Neuron (in vitro differentiated cells): ENCODE measurements around the gene SOCS2.

ENCODE experiments used
- H2AFZ ChIP-seq: one replicate; pipeline ENCODE4 v1.6.1; 2013; ENCODE audit warnings: low read depth, mild to moderate bottlenecking, inconsistent platforms, low read length, moderate library complexity
- H3K27me3 ChIP-seq: one replicate; pipeline ENCODE4 v1.6.1; 2013; ENCODE audit warnings: low read length; ENCODE audit not compliant: insufficient read depth
- H3K36me3 ChIP-seq: one replicate; pipeline ENCODE4 v1.6.1; 2013; ENCODE audit warnings: low read length; ENCODE audit not compliant: insufficient read depth
- H3K4me1 ChIP-seq: one replicate; pipeline ENCODE4 v1.6.1; 2013; ENCODE audit warnings: low read length; ENCODE audit not compliant: insufficient read depth
- H3K4me3 ChIP-seq: 2 replicates; pipeline ENCODE4 v1.5.1; 2013; ENCODE audit warnings: mild to moderate bottlenecking, low read length, moderate library complexity
- H3K9me3 ChIP-seq: one replicate; pipeline ENCODE4 v1.6.1; 2013; ENCODE audit warnings: low read length

SOCS2 gene, protein sequence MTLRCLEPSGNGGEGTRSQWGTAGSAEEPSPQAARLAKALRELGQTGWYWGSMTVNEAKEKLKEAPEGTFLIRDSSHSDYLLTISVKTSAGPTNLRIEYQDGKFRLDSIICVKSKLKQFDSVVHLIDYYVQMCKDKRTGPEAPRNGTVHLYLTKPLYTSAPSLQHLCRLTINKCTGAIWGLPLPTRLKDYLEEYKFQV

DNA sequence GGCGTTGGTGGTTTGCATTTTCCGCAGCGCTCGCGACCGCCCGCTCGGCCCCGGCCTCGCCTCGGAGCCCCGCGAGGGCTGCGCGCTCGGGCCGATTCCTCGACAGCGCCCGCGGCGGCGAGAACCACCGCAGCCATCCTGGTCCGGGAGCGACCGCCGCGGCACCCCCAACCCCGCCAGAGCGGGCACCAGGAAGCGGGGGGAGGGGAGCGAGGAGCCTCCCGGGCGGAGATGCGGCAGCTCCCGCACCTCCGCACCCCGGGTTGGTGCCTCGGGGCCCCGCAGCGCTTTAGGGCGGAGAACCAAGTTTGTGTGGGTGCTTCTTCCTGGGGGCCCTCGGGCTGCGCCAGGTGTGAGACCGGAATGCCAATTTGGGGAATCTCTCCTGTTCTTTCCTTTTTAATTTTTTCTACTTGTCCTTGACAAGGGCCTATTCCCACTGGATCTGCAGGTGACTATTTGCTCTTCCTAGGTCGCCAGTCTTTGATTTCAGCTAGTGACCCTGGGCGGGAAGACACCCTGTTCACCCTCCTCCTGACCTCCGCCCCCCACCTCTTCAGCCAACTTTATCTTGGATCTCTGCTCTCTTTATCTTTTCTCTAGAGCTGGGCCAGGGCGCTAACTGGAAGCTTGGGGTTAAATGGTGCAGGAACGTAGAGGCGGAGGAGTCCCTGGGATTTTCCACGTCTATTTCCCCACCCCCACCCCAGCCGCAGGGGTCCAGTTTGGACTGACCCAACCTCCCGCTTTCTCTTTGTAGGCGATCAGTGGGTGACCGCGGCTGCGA is at the start of gene SOCS2:
SOCS2 (plus strand) TSS at position 751 of the 787 bp plus-strand sequence. CDS start 223 bp downstream, outside the sequence.
- Histone ChIP-seq H3K9me3 (no peaks in the 10 kb centered on the region), H2AFZ (peak within 1 kb of the TSS; percentile 48), H3K4me1 (peaks cover 39% of the 10 kb centered on the region), H3K4me3 (peak within 1 kb of the TSS; percentile 74), H3K27me3 (no peaks in the 10 kb centered on the region), H3K36me3 (peaks cover 30% of the 10 kb centered on the region)

DNA sequence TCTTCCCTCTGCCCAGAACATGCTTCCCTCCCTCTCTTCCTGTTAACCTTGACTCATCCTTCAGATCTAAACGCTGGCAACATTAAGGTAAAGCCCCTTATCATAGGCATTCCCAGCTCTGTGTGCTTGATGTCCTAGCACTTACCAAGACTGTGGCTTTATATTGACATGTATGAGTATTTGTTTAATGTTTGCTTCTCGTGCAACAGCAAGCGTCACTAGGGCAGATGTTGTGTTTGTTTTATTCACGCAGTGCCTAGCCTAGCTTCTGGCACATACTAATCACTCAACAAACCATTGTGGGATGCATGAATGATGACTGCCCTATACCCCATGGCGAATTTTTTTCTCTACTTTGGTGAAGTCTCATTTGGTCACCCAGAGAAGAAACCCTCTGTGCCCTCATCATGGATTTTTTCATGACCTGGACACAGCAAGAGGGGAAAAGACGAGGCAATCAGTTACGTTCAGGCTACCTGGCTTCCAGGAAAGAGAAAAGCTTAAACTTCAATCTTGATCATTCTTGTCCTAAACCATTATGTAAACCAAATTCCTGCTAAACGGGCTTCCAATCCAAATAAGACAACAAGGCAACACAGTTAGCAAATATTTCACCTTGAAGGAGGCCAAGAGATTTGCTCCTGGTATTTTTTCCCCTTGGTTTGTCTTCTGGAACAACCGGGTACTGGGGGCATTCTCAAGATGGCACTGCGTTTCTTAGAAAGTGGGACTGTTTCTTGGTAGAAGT is 47.9 kb upstream of the SOCS2 start:
- Histone ChIP-seq H2AFZ (no peak overlapping the region), H3K9me3 (no peaks in the 10 kb centered on the region), H3K4me3 (no peak overlapping the region), H3K36me3 (no peaks in the 10 kb centered on the region), H3K27me3 (no peaks in the 10 kb centered on the region), H3K4me1 (peaks cover 10% of the 10 kb centered on the region)

DNA sequence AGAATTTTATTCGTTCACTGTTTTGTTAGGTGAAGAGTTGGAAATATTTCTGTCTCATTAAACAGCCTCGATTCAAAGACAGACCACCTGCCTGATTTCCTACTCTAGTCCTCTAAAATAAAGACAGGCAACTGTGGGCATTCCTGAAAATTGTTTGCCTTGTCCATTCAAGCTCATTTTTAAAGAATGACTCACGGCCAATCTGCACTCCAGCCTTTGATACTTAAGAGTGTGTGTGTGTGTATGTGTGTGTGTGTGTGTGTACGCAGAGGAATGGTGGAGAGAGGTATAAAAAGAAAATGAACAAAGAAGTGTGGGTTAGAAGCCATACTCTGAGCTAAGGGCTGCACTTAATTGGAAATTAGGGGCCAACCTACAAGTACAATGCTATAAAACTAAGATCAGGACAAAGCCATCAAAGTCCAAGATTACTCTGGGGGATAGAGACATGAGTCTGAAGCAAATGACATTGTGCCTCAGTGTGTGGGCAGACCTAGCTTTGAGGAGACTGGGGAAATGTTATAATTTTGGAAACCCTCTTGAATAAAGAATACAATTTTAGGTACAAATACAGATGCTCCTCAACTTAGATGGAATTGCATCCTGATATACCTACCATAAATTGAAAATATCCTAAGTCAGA is 45.6 kb upstream of the SOCS2 start:
- peaks cover 10% of the 10 kb centered on the region for H3K4me1 ChIP-seq
- H3K4me3 ChIP-seq, result no peak overlapping the region
- H3K9me3 ChIP-seq, result no peaks in the 10 kb centered on the region
- H3K27me3 ChIP-seq, result no peaks in the 10 kb centered on the region
- H2AFZ ChIP-seq, result no peak overlapping the region
- no peaks in the 10 kb centered on the region for H3K36me3 ChIP-seq

DNA sequence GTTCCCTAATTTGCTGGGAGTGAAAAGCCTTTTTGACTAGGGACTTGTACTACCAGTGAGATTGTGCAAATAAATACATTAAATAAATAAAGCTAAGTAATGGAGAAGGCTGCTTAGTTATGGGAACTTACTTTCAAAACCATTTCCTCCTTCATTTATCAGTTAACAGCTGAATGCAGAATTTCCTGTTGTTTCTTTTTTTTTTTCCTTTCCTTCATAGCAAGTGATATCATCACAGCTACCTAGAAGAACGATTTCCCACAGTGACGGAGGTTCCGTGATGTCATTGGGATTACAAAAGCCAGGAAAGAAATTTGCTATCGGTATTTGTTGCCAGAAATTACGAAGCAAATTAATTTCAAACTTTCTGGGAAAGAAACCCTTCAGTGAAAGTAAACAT is 42.1 kb upstream of the SOCS2 start:
- no peak overlapping the region for H3K4me3 ChIP-seq
- no peaks in the 10 kb centered on the region for H3K9me3 ChIP-seq
- no peak overlapping the region for H2AFZ ChIP-seq
- peaks cover 10% of the 10 kb centered on the region for H3K4me1 ChIP-seq
- H3K27me3 ChIP-seq, result no peaks in the 10 kb centered on the region
- H3K36me3 ChIP-seq, result no peaks in the 10 kb centered on the region

DNA sequence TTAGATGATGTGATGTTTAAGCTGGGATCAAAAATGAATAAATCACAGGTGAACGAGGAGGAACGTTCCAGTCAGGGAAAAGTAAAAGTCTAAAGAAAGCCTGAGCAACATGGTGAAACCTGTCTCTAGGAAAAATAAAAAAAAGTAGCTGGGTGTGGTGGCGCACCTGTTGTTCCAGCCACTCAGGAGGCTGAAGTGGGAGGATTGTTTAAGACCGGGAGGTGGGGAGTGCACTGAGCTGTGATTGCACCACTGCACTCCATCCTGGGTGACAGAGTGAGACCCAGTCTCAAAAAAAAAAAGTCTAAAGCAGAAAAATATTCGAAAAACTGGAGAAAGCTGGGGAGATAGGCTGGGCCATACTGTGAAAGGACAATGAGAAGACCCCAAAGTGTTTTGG is 39.2 kb upstream of the SOCS2 start:
- no peak overlapping the region for H3K4me3 ChIP-seq
- H3K9me3 ChIP-seq, result no peaks in the 10 kb centered on the region
- no peak overlapping the region for H2AFZ ChIP-seq
- peaks cover 12% of the 10 kb centered on the region for H3K4me1 ChIP-seq
- no peaks in the 10 kb centered on the region for H3K27me3 ChIP-seq
- H3K36me3 ChIP-seq, result no peaks in the 10 kb centered on the region

DNA sequence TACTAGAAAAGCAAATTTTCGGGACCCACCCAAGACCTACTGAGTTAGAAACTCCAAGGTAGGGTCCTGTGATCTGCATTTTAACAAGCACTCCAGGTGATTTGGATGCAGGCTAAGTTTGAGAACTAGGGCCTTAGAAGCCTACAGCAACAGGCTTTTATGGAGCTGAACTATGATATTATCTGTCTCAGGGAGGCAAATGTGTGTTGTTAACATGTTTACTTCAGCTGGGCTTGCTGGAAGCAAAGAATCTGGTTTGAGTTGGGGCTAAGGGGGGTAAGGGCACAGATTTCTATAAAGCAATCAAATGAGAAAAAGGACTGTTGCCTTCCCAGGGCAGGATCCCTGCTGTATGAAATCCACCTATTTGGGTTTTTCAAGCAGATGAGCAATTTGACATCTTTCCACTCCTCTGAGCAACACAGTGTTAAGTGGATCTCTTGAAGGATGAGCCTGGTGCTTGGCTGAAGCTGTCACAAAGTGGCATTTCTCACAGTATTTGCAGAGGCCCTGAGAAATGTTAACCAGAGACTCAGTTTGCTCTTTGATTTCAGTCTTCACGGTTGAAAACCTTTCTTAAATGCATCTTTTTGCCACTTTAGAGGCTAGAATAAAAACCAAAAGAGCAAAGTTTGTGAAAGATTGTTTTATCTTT is 36.2 kb upstream of the SOCS2 start:
- Histone ChIP-seq H3K4me1 (peaks cover 12% of the 10 kb centered on the region), H3K9me3 (no peaks in the 10 kb centered on the region), H3K4me3 (no peak overlapping the region), H3K36me3 (no peaks in the 10 kb centered on the region), H3K27me3 (no peaks in the 10 kb centered on the region), H2AFZ (no peak overlapping the region)

DNA sequence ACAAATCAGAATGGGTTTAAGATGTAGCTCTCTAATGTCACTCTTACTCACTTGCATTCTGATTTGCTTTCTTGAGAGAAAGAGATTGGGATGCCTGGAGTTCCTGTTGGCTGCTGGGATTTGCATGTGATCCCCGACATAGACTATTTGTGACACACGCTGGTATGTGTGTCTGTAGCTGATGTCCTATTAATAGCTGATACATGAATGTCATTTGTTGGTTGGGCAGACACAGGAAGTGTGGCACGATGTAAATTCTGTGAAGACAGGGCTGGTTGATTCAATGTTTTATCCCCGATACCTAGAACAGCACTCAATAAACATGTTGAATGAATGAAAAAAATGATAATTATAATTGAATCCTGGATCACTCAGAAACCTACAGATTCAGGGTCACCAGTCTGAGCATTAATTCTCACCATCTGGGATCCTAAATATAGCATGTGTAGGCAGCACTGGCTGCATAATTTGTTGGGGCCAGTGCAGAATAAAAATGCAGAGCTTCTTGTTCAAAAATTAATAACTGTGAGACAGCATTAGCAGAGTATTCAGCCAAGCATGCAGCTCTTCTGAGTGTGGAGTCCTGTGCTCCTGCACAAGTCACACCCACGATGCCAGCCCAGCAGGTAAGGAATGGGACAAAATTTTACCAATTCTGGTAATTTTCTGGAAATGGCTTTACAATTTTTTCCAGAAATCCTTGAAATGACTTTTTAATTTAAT is 35.5 kb upstream of the SOCS2 start:
- no peak overlapping the region for H3K4me3 ChIP-seq
- no peaks in the 10 kb centered on the region for H3K27me3 ChIP-seq
- H2AFZ ChIP-seq, result no peak overlapping the region
- H3K9me3 ChIP-seq, result no peaks in the 10 kb centered on the region
- H3K36me3 ChIP-seq, result no peaks in the 10 kb centered on the region
- H3K4me1 ChIP-seq, result peaks cover 12% of the 10 kb centered on the region

DNA sequence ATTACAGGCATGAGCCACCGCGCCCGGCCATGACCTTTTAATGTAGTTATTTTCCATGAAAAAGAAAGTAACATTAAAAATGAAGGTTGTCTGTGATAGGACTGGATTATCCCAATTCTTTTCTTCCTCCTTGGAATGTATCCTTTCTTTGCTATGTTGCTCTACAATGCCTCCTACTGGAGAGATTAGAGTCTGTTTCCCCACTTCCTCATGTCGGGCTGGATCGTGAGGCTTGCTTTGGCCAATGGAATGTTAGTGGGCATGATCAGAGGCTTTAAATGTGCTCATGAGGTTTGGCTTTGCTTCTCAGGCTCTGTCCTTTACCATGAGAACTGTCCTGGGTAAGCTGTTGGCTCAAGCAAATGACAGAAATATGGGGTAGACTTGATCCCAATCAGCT is 34.7 kb upstream of the SOCS2 start:
- Histone ChIP-seq H2AFZ (no peak overlapping the region), H3K27me3 (no peaks in the 10 kb centered on the region), H3K4me1 (peaks cover 12% of the 10 kb centered on the region), H3K36me3 (peaks cover 4% of the 10 kb centered on the region), H3K4me3 (no peak overlapping the region), H3K9me3 (no peaks in the 10 kb centered on the region)

DNA sequence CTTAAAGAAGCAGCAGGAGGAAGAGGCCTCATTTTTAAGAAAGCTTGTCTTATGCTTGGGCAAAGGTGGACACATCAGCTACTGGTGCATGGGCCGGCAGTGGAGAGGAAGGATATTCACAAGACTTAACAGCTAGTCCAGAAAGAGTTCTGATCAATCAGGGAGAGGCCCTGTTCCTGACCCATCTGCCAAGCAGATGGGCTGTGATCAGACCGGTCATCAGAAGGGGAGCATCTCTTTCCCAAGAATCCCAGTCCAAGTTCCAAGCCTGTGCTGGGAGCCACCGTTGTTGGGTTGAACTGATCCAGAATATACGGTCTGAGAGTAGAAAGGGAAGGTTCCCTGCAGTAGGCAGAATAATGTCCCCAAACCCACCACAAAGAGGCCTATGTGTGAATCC is 32.7 kb upstream of the SOCS2 start:
- H3K4me3 ChIP-seq, result no peak overlapping the region
- peaks cover 17% of the 10 kb centered on the region for H3K36me3 ChIP-seq
- peaks cover 12% of the 10 kb centered on the region for H3K4me1 ChIP-seq
- no peaks in the 10 kb centered on the region for H3K27me3 ChIP-seq
- H3K9me3 ChIP-seq, result no peaks in the 10 kb centered on the region
- H2AFZ ChIP-seq, result no peak overlapping the region

DNA sequence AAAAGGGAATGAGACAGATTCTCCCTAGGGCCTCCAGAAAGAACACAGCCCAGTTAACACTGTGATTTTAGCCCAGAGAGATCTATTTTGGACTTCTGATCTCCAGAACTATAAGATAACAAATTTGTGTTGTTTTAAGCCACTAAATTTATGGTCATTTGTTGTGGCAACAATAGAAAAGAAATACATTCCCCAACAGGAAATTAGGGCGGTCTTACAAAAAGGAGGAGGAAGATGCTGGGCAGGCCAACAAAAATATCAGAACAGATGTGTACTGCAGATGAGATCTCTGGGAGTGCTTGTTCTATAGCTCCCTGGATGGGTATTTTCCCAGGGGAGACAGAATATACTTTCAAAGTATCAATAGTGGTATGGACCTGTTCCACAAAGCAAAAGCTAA is 32.0 kb upstream of the SOCS2 start:
- peaks cover 12% of the 10 kb centered on the region for H3K4me1 ChIP-seq
- no peak overlapping the region for H3K4me3 ChIP-seq
- no peaks in the 10 kb centered on the region for H3K27me3 ChIP-seq
- H3K36me3 ChIP-seq, result peaks cover 22% of the 10 kb centered on the region
- H3K9me3 ChIP-seq, result no peaks in the 10 kb centered on the region
- H2AFZ ChIP-seq, result no peak overlapping the region

DNA sequence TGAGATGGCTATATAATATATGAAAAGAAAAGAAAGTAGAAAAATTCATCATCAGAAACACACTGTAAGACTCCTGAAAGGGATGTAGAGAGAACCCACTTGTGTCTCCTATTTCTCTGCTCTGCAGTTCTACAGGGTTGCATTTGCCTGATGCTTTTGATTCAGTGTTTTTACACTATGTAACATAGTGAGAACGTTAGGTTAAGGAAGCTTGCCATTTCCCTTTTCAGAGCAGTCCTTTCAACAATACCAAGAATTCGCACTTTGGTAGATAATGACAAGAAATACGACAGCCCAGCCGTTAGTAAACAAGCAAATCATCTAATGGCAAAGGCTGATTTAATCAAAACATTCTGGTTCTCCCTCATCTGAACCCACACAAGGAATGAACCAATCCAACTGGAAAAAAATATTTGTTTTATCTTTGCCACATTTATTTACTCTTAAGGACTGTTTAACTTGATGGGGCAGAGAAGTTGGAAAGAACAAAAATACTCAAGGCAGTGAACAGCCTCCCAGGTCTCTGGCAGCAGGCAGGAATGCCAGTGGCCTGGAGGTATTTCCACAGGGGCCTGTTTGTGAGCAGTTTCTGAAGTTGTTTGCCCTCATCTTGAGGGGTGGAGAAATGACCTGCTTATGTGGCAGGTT is 30.8 kb upstream of the SOCS2 start:
- H3K36me3 ChIP-seq, result peaks cover 22% of the 10 kb centered on the region
- H2AFZ ChIP-seq, result no peak overlapping the region
- no peak overlapping the region for H3K4me3 ChIP-seq
- peaks cover 5% of the 10 kb centered on the region for H3K4me1 ChIP-seq
- H3K9me3 ChIP-seq, result no peaks in the 10 kb centered on the region
- no peaks in the 10 kb centered on the region for H3K27me3 ChIP-seq

DNA sequence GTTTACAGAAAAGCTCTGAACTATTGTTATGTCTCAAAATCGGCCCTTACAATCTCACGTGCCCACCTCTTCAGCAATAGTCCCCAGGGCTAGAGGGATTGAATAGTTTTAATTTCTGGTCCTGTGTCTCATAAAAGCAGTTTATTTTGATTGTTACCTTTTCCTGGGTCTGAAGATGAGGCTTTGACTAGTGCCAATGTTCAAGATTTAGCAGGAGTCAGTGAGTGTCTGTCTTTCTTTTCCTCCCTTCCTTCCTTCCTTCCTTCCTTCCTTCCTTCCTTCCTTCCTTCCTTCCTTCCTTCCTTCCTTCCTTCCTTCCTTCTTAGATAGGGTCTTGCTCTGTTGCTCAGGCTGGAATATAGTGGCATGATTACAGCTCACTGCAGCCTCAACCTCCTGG is 24.7 kb upstream of the SOCS2 start:
- H3K9me3 ChIP-seq, result peaks cover 2% of the 10 kb centered on the region
- H3K4me3 ChIP-seq, result no peak overlapping the region
- H3K36me3 ChIP-seq, result peaks cover 27% of the 10 kb centered on the region
- H3K27me3 ChIP-seq, result no peaks in the 10 kb centered on the region
- no peak overlapping the region for H2AFZ ChIP-seq
- H3K4me1 ChIP-seq, result no peaks in the 10 kb centered on the region
